ENCODE results near the gene ZNF780B. TPM values are rescaled to one million over a fixed set of nuclear protein-coding genes. Genes with fewer than 3 reads are reported as not detected.
"Not testable (repeated sequence)": the region's sequence is repeated elsewhere in the genome, so short reads cannot be mapped to it uniquely, and the experiment has no call there.

The ZNF780B gene
- total RNA-seq, 1 experiment from 2014 or later: 12.8 TPM

DNA sequence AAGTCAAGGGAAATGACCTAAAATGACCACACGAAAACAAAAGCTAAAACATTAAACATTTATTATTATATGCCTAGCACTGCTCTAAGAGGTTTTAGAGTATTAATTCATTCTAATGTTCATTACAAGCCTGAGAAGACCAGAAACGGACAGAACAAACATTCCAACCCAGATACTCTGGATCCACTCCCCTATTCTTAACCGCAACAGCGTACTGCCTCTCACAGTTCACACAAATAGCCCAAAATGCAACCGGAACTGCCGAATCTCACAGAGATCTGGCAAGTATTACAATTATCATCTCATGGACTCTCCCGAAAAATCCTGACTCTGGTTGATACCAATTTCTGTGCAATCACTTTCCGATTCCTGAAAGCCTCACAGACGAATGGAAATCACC is 1.4 kb downstream of the ZNF780B start:
- in situ Hi-C loops (cut with HindIII; ENCODE audit: low sequenced_read_pairs): no loop called here
- DNase-seq (ENCODE audit: low spot score): peak; percentile 4

DNA sequence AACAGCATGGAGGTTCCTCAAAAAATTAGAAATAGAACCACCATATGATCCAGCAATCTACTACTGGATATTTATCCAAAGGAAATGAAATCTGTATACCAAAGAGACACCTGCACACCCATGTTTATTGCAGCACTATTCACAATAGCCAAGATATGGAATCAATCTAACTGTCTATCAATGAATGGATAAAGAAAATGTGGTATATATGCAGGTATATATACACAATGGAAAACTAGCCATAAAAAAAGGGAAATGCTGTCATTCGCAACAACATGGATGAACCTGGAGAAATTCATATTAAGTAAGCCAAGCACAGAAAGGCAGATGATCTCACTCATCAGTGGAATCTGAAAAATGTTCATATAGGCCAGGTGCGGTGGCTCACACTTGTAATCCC is 2.5 kb downstream of the ZNF780B start:
- no peak for DNase-seq (ENCODE audit: low spot score)
- in situ Hi-C loops (cut with HindIII; ENCODE audit: low sequenced_read_pairs): no loop called here

DNA sequence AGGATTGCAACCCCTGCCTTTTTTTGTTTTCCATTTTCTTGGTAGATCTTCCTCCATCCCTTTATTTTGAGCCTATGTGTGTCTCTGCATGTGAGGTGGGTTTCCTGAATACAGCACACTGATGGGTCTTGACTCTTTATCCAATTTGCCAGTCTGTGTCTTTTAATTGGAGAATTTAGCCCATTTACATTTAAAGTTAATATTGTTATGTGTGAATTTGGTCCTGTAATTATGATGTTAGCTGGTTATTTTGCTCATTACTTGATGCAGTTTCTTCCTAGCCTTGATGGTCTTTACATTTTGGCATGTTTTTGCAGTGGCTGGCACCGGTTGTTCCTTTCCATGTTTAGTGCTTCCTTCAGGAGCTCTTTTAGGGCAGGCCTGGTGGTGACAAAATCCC is 14.3 kb downstream of the ZNF780B start:
- in situ Hi-C loops (cut with HindIII; ENCODE audit: low sequenced_read_pairs); DNase-seq (ENCODE audit: low spot score): not testable (repeated sequence)

DNA sequence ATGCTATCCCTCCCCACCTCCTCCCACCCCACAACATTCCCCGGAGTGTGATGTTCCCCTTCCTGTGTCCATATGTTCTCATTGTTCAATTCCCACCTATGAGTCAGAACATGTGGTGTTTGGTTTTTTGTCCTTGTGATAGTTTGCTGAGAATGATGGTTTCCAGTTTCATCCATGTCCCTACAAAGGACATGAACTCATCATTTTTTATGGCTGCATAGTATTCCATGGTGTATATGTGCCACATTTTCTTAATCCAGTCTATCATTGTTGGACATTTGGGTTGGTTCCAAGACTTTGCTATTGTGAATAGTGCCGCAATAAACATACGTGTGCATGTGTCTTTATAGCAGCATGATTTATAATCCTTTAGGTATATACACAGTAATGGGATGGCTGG is 18.0 kb downstream of the ZNF780B start:
- in situ Hi-C loops (cut with HindIII; ENCODE audit: low sequenced_read_pairs); DNase-seq (ENCODE audit: low spot score): not testable (repeated sequence)

DNA sequence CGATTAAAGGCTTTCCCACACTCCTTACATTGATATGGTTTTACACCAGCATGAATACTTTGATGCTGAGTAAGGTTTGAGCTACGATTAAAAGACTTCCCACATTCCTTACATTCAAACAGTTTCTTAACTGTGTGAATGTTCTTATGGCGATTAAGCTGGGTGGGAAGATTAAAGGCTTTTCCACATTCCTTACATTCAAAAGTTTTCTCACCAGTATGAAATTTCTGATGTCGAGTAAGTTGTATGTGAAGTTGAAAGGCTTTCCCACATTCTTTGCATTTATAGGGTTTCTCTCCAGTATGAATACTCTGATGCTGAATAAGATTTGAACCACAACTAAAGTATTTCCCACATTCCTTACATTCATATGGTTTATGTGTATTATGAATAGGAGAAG is 20.0 kb downstream of the ZNF780B start:
- in situ Hi-C loops (cut with HindIII; ENCODE audit: low sequenced_read_pairs): no loop called here
- no peak for DNase-seq (ENCODE audit: low spot score)

DNA sequence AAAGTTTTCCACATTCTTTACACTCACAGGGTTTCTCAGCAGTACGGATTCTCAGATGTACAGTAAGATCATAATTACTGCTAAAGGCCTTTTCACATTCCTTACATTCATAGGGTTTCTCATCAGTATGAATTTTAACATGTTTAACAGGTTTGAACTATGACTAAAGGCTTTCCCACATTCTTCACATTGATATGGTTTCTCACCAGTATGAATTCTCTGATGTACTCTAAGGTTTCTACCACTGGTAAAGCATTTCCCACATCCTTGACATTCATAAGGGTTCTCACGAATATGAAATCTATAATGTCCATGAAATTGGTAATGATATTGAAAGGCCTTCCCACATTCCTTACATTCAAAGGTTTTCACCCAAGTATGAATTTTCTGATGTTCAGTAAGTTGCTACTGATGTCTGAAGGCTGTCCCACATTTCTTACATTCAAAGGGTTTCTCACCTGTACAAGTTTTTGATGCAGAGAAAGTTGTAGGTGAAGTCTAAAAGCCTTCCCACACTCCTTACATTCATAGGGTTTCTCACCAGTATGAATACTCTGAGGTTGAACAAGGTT is 22.0 kb downstream of the ZNF780B start:
- DNase-seq (ENCODE audit: low spot score): no peak
- in situ Hi-C loops (cut with HindIII; ENCODE audit: low sequenced_read_pairs): no loop called here

DNA sequence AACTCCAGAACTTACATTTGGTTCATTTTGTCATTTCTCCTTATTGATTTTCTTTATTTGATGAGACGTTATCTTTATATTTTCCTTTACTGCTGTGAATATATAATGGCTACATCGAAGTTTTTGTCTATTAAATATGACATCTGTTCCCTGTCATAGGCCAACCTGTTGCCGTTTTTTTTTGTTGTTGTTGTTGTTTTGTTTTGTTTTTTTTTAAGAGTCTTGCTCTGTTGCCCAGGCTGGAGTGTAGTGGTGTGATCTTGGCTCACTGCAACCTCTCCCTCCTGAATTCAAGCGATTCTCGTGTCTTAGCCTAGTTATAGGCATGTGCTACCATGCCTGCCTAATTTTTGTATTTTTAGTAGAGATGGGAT is 29.4 kb downstream of the ZNF780B start:
- no peak for DNase-seq (ENCODE audit: low spot score)
- in situ Hi-C loops (cut with HindIII; ENCODE audit: low sequenced_read_pairs): no loop called here

DNA sequence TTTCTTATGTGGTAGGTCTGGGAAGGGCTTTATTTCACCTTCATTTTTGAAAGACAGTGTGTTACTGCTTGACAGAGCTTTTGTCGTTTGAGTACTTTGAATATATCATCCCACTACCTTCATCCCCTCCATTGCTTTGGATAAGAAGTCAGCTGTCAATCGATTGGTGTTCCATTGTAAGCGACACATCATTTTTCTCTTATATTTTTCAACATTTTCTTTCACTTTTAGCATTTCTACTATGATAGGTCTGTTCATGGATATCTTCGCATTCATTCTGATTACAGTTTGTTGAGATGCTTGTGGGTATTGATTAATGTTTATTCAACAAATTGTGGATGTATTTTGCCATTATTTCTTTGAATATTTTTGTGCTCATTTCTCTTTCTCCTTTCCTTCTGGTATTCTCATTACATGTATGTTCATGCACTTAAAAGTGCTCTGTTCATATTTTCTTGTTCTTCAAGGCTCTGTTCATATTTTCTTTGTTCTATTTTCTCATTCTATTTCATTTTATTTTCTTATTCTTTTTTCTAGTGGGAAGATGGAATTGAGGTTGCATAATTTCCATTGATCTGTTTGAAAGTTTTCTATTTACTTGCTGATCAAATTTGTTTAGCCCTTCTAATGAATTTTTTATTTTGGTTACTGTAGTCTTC is 30.0 kb downstream of the ZNF780B start:
- DNase-seq (ENCODE audit: low spot score): no peak
- in situ Hi-C loops (cut with HindIII; ENCODE audit: low sequenced_read_pairs): no loop called here

DNA sequence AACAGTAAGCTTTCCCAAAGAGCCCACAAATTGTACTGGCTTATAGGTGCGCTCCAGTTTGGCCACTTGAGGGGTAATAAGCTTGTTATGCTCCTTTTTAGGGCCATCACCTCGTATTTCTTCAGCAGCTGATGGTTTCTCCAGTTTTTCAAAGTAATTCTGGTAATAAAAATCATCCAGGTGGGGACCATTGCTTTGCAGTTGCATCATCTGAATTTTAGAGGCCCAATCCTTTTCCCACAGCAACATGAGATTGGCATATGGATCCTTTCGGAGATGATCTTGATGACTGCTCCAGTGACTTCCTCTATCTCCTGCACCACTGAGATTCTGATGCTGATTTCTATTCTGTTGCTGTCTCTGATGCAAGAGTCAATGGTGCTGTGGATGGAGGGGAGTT is 32.1 kb downstream of the ZNF780B start:
- in situ Hi-C loops (cut with HindIII; ENCODE audit: low sequenced_read_pairs): no loop called here
- DNase-seq (ENCODE audit: low spot score): no peak

DNA sequence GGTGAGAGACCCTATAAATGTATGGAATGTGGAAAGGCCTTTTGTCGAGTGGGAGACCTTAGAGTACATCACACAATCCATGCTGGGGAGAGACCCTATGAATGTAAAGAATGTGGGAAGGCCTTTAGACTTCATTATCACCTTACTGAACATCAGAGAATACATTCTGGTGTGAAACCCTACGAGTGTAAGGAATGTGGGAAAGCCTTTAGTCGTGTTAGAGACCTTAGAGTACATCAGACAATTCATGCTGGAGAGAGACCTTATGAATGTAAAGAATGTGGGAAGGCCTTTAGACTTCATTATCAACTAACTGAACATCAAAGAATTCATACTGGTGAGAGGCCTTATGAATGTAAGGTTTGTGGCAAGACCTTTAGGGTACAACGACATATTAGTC is 42.0 kb downstream of the ZNF780B start:
- no peak for DNase-seq (ENCODE audit: low spot score)
- in situ Hi-C loops (cut with HindIII; ENCODE audit: low sequenced_read_pairs): no loop called here

DNA sequence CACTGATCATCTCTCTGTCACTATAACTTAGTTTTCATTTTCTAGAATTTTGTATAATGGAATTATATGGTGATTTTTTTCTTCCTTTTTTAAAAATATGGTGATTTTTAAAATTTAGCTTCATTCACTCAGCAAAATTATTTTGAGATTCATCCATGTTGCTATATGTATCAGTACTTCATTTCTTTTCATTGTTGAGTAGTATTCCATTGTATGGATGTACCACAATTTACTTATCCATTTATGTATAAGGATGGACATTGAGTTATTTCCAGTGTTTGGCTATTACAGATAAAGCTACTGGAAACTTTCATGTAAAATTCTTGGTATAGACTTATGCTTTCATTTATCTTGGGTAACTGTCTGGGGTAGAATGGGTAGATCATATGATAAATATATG is 46.4 kb downstream of the ZNF780B start:
- in situ Hi-C loops (cut with HindIII; ENCODE audit: low sequenced_read_pairs): no loop called here
- no peak for DNase-seq (ENCODE audit: low spot score)

DNA sequence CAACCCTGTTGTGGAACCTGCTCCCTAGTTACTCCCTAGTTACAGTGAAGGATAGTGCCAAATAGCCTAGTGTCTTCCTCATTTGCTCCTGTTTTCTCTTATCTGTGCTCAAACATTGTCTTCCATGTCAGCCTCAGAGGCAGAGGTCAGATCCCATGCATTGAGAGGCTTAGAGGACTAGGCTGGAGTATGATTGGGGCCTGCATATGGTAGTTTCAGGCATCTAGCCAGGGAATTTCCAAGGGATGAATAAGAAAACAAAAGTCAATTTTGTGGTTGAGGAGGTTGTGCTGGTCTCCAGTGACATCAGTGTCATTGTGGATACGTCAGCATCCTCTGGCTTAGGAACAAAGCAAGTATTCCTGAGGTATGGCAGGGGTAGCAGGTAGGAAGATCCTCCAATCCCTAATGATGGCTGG is 49.7 kb downstream of the ZNF780B start:
- in situ Hi-C loops (cut with HindIII; ENCODE audit: low sequenced_read_pairs): no loop called here
- DNase-seq (ENCODE audit: low spot score): no peak

DNA sequence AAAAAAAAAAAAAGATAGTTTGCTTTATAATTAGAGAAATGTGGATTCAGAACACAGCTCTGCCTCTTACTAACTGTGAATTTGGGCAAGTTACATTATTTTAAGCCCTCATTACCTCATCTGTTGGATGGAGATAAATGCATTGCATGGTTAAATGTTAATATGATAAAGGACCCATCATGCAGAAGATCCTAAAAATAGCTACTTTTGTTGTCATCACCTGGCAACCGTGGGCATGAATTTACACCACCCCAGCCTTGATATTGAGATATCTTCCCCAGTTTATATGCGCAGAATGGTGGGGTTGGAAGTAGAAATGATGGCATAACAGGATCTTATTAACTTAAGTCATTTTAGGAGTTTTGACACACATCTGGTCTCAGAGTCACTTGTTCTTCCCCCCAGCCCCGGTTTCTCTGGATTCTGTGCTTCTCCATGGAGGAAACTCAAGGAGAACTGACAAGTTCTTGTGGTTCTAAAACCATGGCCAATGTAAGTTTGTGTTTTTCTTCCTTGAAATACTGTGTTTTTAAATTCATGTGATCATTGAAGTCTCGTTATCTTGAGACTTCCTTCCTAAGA is 50.2 kb downstream of the ZNF780B start:
- in situ Hi-C loops (cut with HindIII; ENCODE audit: low sequenced_read_pairs): no loop called here
- DNase-seq (ENCODE audit: low spot score): no peak

DNA sequence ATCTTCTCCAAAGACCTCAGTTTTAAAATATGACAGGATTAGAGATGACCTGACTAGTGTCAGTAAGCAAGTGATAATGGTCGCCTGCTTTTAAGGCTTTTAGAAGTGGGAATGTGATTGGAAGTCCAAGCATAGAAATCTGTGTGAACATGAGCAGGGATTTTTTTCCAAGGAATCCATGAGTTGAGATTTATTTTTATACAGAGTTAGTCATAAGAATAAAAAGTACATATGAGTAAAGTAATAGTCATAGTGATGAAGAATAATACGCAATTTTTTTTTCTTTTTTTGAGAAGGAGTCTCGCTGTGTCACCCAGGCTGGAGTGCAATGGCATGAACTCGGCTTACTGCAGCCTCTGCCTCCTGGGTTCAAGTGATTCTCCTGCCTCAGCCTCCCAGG is 57.5 kb downstream of the ZNF780B start:
- DNase-seq (ENCODE audit: low spot score): no peak

DNA sequence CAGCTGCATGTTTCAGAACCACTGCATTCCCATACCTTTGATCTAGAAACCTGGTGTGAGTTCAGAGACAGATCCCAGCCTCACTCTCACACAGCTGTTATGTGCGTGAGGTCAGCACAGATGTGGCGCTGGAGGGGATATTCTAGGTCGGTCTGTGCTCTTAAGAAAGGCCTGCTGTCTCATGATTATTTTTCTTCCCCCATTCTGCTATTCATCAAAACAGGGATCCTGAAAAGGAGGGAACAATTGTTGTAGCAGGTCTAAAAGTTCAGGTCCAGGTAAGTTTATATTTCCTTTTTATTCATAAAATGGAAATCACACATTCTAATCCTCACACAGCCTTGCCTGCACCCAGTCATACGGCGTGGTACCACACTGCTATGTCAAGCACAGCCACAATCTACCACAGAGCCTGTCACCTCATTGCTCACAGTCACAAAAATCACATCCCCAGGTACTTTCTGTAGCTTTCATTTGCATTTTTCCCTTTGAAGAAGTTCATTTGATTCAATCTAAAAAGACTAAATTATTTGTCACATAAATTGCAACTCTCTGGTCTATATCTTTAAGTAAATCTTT is 58.3 kb downstream of the ZNF780B start:
- in situ Hi-C loops (cut with HindIII; ENCODE audit: low sequenced_read_pairs): no loop called here
- no peak for DNase-seq (ENCODE audit: low spot score)

More for the DNA sequence above, 57.5 kb downstream of the ZNF780B start:
- in situ Hi-C loops (cut with HindIII; ENCODE audit: low sequenced_read_pairs): no loop called here

DNA sequence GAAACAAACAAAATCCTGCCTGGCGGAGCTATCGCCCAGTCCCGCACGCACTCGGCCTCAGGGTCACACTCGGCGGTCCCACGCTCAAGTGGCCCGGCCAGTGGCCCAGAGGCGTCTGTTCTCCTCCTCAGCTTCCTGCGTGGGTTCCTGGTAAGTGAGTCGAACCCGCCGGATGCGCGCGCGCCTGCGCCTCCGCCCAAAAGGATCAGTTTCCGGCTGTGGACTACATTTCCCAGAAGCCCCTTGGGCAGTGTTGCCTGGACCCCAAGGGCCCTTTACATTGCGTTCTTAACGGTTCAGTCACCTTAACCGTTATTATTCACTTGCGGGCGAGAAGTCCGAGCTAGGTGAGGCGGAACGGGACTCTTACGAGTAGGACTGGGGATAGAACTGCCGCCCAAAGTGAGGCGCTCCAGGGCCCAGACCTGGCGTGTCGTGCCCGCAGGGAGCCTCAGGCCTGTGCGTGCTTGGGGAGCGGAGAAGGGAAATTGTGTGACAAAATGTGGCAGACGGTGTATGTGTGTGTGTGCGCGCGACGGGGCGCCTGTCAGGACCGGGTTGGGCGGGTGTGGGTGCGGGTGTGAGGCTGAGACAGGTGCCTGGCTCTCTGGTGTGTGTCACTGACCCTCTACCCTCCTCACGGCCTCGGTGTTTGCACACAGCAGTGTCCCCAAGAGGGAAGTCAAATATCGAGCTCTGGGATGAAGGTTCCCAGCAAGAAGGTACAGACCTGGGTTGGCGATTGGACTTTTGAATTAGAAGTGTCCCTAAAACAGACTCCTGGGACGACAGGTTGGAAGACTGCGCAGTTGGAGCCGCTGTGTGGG is 59.0 kb downstream of the ZNF780B start, which contains the start of gene ZNF546:
TSS of gene ZNF546 (plus strand) at position 250 of the 827 bp plus-strand sequence. CDS start 1,267 bp downstream, outside the sequence.
- peak; percentile 94 for DNase-seq (ENCODE audit: low spot score)
- in situ Hi-C loops (cut with HindIII; ENCODE audit: low sequenced_read_pairs): no loop called here

DNA sequence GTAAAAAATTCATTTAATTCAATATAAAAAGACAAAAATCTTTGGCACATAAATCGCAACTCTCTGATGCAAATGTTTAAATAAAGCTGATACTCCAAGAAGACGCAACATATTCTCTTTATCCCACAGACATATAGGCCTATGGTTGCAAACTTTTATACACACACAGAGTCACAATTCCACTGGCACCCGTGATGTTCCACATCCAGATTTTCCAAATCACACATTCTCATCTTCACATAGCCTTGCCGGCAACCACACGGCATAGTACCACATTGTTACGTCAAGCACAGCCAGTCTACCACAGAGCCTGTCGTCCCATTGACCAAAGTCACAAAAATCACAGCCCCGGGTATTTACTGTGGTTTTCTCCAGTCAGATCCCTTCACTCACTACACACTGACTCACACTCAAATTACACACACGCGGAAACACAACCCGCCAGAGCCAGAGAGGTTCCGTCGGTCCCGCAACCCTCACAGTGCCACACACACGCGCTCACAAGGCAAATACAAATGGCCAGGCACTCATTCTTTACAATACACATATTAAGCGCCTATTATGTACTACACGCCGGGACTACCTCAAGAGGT is 59.7 kb downstream of the ZNF780B start:
- DNase-seq (ENCODE audit: low spot score): no peak
- in situ Hi-C loops (cut with HindIII; ENCODE audit: low sequenced_read_pairs): no loop called here

DNA sequence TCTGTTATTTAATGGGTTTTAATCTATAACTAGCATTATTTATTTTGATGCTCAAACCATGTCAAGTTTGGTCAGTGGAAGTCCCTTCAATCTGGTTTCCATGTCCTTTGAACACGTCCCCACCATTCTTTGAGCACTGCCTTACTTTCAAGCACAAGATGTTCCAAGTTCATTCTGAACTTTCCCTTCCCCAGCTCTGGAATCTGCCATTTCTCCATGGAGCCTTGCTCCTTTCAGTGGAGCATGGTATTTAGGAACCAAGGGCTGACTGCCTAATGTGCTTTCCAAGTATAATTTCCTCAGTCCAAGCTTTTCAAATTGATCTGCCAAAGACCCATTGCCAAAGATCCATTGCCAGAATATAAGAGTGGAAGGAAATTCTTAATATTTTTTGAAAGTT is 60.2 kb downstream of the ZNF780B start:
- in situ Hi-C loops (cut with HindIII; ENCODE audit: low sequenced_read_pairs): no loop called here
- DNase-seq (ENCODE audit: low spot score): peak; percentile 5

DNA sequence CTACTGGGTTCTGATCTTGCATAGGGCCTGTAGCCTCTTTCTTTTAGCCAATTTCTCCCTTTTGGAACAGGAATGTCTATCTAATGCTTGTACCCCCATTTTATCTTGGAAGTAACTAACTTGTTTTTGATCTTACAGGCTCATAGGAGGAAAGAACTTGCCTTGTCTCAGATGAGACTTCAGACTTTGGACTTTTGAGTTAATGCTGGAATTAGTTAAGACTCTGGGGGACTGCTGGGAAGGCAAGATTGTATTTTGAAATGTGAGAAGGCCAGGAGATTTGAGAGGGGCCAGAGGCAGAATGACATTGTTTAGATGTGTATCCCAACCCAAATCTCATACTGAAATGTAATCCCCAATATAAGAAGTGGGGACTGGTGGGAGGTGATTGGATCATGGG is 61.7 kb downstream of the ZNF780B start:
- in situ Hi-C loops (cut with HindIII; ENCODE audit: low sequenced_read_pairs): no loop called here
- no peak for DNase-seq (ENCODE audit: low spot score)

Data from G401 (cell line).